GM12878 (cell line): Measurements from ENCODE around the gene PRKRA. TPM values are rescaled to one million over a fixed set of nuclear protein-coding genes. Genes with fewer than 3 reads are reported as not detected.

Experiments
- ATAC-seq: fragments of 200-7000 bp; cut with Tn5 transposase; 3 replicates; pipeline ENCODE4 v1.9.1; 2020; ENCODE audit warnings: mild to moderate bottlenecking, moderate library complexity
- BruUV-seq: library from RNA; stranded (reverse); fragments of 400-500 nt; replicated peaks from 2 replicates; lab custom pipeline; 2021; lab: Mats Ljungman, UMichigan
- CTCF ChIA-PET: fragments of 300-600 bp; sonication (Branson Sonifier 250); formaldehyde crosslinking; extraction: SDS; loops from one replicate; lab custom pipeline; 2021; ENCODE audit warnings: inconsistent platforms; lab: Yijun Ruan, JAX
- POLR2A ChIA-PET: fragments of 350-600 bp; formaldehyde crosslinking; extraction: SDS; loops from one replicate; lab custom pipeline; 2021; ENCODE audit warnings: inconsistent platforms; lab: Charles Lee
- RAD21 ChIA-PET: fragments of 300-600 bp; sonication (Branson Sonifier 250); formaldehyde crosslinking; loops from one replicate; lab custom pipeline; 2023; ENCODE audit warnings: antibody characterized with exemption; ENCODE audit not compliant: unreplicated experiment; lab: Charles Lee
- SMC1A ChIA-PET: fragments of 300-600 bp; sonication (Branson Sonifier 250); formaldehyde crosslinking; loops from one replicate; lab custom pipeline; 2023; ENCODE audit not compliant: unreplicated experiment, uncharacterized antibody; lab: Charles Lee
- DNase-seq: peaks from one replicate; pipeline ENCODE4 v3.0.0-alpha.2; 2011; ENCODE audit warnings: low read depth, low spot score
- FAIRE-seq: peaks from 3 replicates; lab custom pipeline; 2011; peaks lifted over from hg19 to GRCh38; lab: Jason Lieb, UNC
- H2AFZ ChIP-seq: 2 replicates; pipeline ENCODE4 v1.6.0; 2011; ENCODE audit warnings: low read depth, low read length, control low read depth; ENCODE audit not compliant: control insufficient read depth
- H3K27ac ChIP-seq: 2 replicates; pipeline ENCODE4 v1.5.1; 2011; ENCODE audit warnings: control low read depth; ENCODE audit not compliant: control insufficient read depth, insufficient read depth
- H3K27me3 ChIP-seq, 2 experiments: replicated peaks in 1 of 2; 2 replicates each; pipeline versions ENCODE4 v1.6.0 to v1.6.1; 2011; ENCODE audit warnings: low read length in 1 of 2; ENCODE audit not compliant: control insufficient read depth in 2 of 2, insufficient read depth in 2 of 2
- H3K36me3 ChIP-seq, 2 experiments: 2 replicates each; pipeline ENCODE4 v1.5.1; 2011; ENCODE audit warnings: low read length in 1 of 2; ENCODE audit not compliant: control insufficient read depth in 2 of 2, insufficient read depth in 2 of 2
- H3K4me1 ChIP-seq: 2 replicates; pipeline ENCODE4 v1.6.1; 2011; ENCODE audit warnings: mild to moderate bottlenecking, low read length, moderate library complexity, mixed read lengths; ENCODE audit not compliant: control insufficient read depth, insufficient read depth
- H3K4me2 ChIP-seq: 2 replicates; pipeline ENCODE4 v1.6.0; 2011; ENCODE audit warnings: control low read depth; ENCODE audit not compliant: control insufficient read depth, insufficient read depth
- H3K4me3 ChIP-seq: fragments of 200-600 bp; sonication (generic); 2 replicates; pipeline ENCODE4 v1.5.1; 2016
- H3K79me2 ChIP-seq: 2 replicates; pipeline ENCODE4 v1.6.0; 2011; ENCODE audit warnings: low read length; ENCODE audit not compliant: control insufficient read depth, insufficient read depth
- H3K9ac ChIP-seq: 2 replicates; pipeline ENCODE4 v1.8.0; 2011; ENCODE audit warnings: low read length, control low read depth, mixed read lengths; ENCODE audit not compliant: control insufficient read depth, insufficient read depth
- H3K9me3 ChIP-seq: replicated peaks from 3 replicates; pipeline ENCODE4 v1.5.1; 2011; ENCODE audit warnings: mild to moderate bottlenecking, low read length; ENCODE audit not compliant: control insufficient read depth, insufficient read depth
- H4K20me1 ChIP-seq: 2 replicates; pipeline ENCODE4 v1.6.0; 2011; ENCODE audit not compliant: control insufficient read depth, insufficient read depth
- GABPA ChIP-seq: IDR thresholded peaks from 2 replicates; pipeline ENCODE4 v1.6.1; 2014; ENCODE audit warnings: antibody characterized with exemption, low read depth, mild to moderate bottlenecking, inconsistent platforms
- NFXL1 ChIP-seq: fragments of 450-650 bp; IDR thresholded peaks from 2 replicates; pipeline ENCODE4 v1.6.1; 2017; ENCODE audit warnings: antibody characterized with exemption, mild to moderate bottlenecking, borderline replicate concordance
- NRF1 ChIP-seq: conservative IDR thresholded peaks from 2 replicates; pipeline ENCODE4 v1.6.1; 2011; ENCODE audit warnings: mild to moderate bottlenecking, low read depth, low read length, improper control_type of control experiment
- PML ChIP-seq: IDR thresholded peaks from 2 replicates; pipeline ENCODE4 v1.6.1; 2012; ENCODE audit warnings: low read length, inconsistent platforms
- RFX5 ChIP-seq: IDR thresholded peaks from 2 replicates; pipeline ENCODE4 v1.6.1; 2011; ENCODE audit warnings: low read depth, low read length, improper control_type of control experiment
- TCF12 ChIP-seq: IDR thresholded peaks from 2 replicates; pipeline ENCODE4 v1.6.1; 2011; ENCODE audit warnings: low read depth, mild to moderate bottlenecking, low read length
- ZNF592 ChIP-seq: fragments of 450-650 bp; IDR thresholded peaks from 2 replicates; pipeline ENCODE4 v1.6.1; 2017; ENCODE audit warnings: mild to moderate bottlenecking, moderate library complexity
- WGBS: methylation state at CpG from one replicate; pipeline ENCODE4 v1.1.6; 2016; ENCODE audit warnings: low lambda C conversion rate; ENCODE audit not compliant: insufficient replicate concordance, insufficient coverage; ENCODE audit errors: missing lambda C conversion rate; 5-methylcytosine and 5-hydroxymethylcytosine counted together
- in situ Hi-C: fragments of 300-500 bp; cut with MboI; formaldehyde crosslinking; loops from 9 replicates; pipeline ENCODE4 v1.14.3; 2018; ENCODE audit warnings: mixed read lengths
- intact Hi-C: fragments of 100-400 bp; cut with micrococcal nuclease; formaldehyde crosslinking; loops from one replicate; pipeline ENCODE4 v1.14.2; 2022; ENCODE audit not compliant: unreplicated experiment
- polyA plus RNA-seq, 11 experiments: library from polyadenylated mRNA; depleted of rRNA in 4 of 11; unstranded in 6 of 11; stranded (reverse) in 5 of 11; fragments of >200 nt; fragmentation: Nextera tagmentation in 4 of 11; fragmentation: Illumina TruSeq in 1 of 11; extraction: Ambion mirVana in 4 of 11; extraction: Trizol in 1 of 11; gene quantifications; 1 replicate in 1 of 11; 2 replicates in 10 of 11; pipeline versions ENCODE4 v1.2.1 to v1.2.3, GENCODE V29; 2011 to 2016; ENCODE audit warnings: inconsistent platforms in 2 of 11, missing spikeins in 2 of 11, low read depth in 1 of 11
- total RNA-seq, 4 experiments: library from RNA; depleted of rRNA in 3 of 4; stranded (reverse); fragments of >200 nt in 3 of 4; fragmentation: Illumina TruSeq in 1 of 4; extraction: Trizol in 1 of 4; gene quantifications; 2 replicates each; pipeline versions ENCODE4 v1.2.1 to v1.2.3, GENCODE V29; 2013 to 2021

Gene PRKRA
- total and polyA plus RNA-seq, 10 of the 15 experiments (the other 5 are each of a cell fraction or from before 2014, with no cell fraction given): 19.1 to 75.6 (median 51.7) TPM

GRCh38 chr2:178395941-178396570 is 54.9 kb downstream of the PRKRA start (continued):
- no peak for TF ChIP-seq ZNF592

GRCh38 chr2:178395295-178395694 is 55.7 kb downstream of the PRKRA start:
- Histone ChIP-seq H3K9ac (no peak overlapping the region), H3K4me1 (no peaks in the 10 kb centered on the region), H2AFZ (no peak overlapping the region), H3K36me3 (no peaks in the 10 kb centered on the region), H3K9me3 (no peaks in the 10 kb centered on the region), H3K27me3 (no peaks in the 10 kb centered on the region), H3K4me2 (no peak overlapping the region), H3K79me2 (no peaks in the 10 kb centered on the region), H3K27ac (no peak overlapping the region)
- ChIA-PET SMC1A (interaction anchor here (0.7 to 18.1 kb wide), 7 partner anchors 9 to 283 kb away, joined by 3 to 454 read pairs (median 4); partner anchors contain the start of gene RBM45), POLR2A (interaction anchor here (0.5 to 1.9 kb wide), 6 partner anchors 8 to 56 kb away, joined by 3 to 6 read pairs (median 4); partner anchors contain the start of genes PJVK and PRKRA), CTCF (interaction anchor here (0.7 to 19.4 kb wide), 9 partner anchors 10 to 412 kb away, joined by 3 to 702 read pairs (median 3); partner anchors contain the start of genes PJVK and PRKRA), RAD21 (interaction anchor here (0.7 to 6.3 kb wide), 6 partner anchors 9 to 281 kb away, joined by 3 to 107 read pairs (median 4); no protein-coding TSS in a partner anchor)
- in situ Hi-C loops: no loop called here
- DNase-seq (no peak), FAIRE-seq (no peak)
- 95% methylated on average over 2 of the region's 2 CpGs for WGBS
- TF ChIP-seq TCF12: no peak
- TF ChIP-seq RFX5: 0 out of 2 replicates have a peak, but pooled peaks have one; percentile 25
- no peak for TF ChIP-seq NRF1
- no peak for TF ChIP-seq NFXL1
- TF ChIP-seq PML: no peak
- TF ChIP-seq GABPA: no peak
- TF ChIP-seq, all 136 proteins: peak for 1
- intact Hi-C loops: loop anchor here (5.0 kb wide), 1 partner anchor 283 kb away; the partner anchor contains the start of gene RBM45
- no peak for ATAC-seq
- Histone ChIP-seq H3K4me3 (no peak overlapping the region), H4K20me1 (no peaks in the 10 kb centered on the region)
- BruUV-seq: no TSS peak
